ENCODE data around the gene OSMR. TPM values are rescaled to one million over a fixed set of nuclear protein-coding genes. Genes with fewer than 3 reads are reported as not detected.

The OSMR gene
- total RNA-seq, 1 experiment from 2014 or later, result 1.6 TPM

GRCh38 chr5:38968665-38969064 is 122.9 kb downstream of the OSMR start:
- Histone ChIP-seq H3K18ac (ENCODE audit: insufficient read length, low read depth, low read length) (no peak overlapping the region), H3K4me1 (ENCODE audit: insufficient read depth, low read length) (no peaks in the 10 kb centered on the region), H3K4ac (ENCODE audit: low read depth, low read length) (no peak overlapping the region), H3K79me2 (ENCODE audit: insufficient read depth, low read length) (no peaks in the 10 kb centered on the region), H4K91ac (ENCODE audit: insufficient read length, low read depth, low read length) (no peak overlapping the region), H4K8ac (replicated peaks; ENCODE audit: insufficient read length, low read depth, low read length) (no peak overlapping the region), H2AK5ac (ENCODE audit: insufficient read length, low read length) (no peak overlapping the region), H3K27me3 (ENCODE audit: insufficient read depth, low read length) (no peaks in the 10 kb centered on the region), H3K23me2 (ENCODE audit: insufficient read length, low read depth, low read length, poor library complexity, severe bottlenecking) (no peaks in the 10 kb centered on the region), H4K20me1 (ENCODE audit: control insufficient read depth, insufficient read depth, insufficient read length) (no peaks in the 10 kb centered on the region), H3K9ac (ENCODE audit: extremely low read depth, insufficient read length, low read length) (no peak overlapping the region), H3T11ph (ENCODE audit: low read length) (no peak overlapping the region), H2BK20ac (ENCODE audit: low read depth, low read length, poor library complexity, severe bottlenecking) (no peak overlapping the region), H3K9me3 (ENCODE audit: control insufficient read depth, low read depth, low read length) (no peaks in the 10 kb centered on the region), H3K4me2 (ENCODE audit: insufficient read depth, insufficient read length, low read length) (no peak overlapping the region), H3K56ac (ENCODE audit: insufficient read length, low read depth, low read length) (no peak overlapping the region), H3K79me1 (ENCODE audit: insufficient read depth, low read depth, low read length, poor library complexity, severe bottlenecking) (no peaks in the 10 kb centered on the region), H2BK5ac (ENCODE audit: insufficient read length, low read length) (no peak overlapping the region), H3K23ac (ENCODE audit: insufficient read length, low read depth, low read length) (no peak overlapping the region), H2BK12ac (ENCODE audit: insufficient read length, low read depth, low read length) (no peak overlapping the region), H2AFZ (ENCODE audit: low read length) (no peak overlapping the region), H3K27ac (ENCODE audit: insufficient read length, low read depth, low read length) (no peak overlapping the region), H4K5ac (ENCODE audit: insufficient read length, low read depth, low read length) (no peak overlapping the region), H2BK15ac (ENCODE audit: low read depth, low read length) (no peak overlapping the region), H2BK120ac (ENCODE audit: low read depth, low read length, poor library complexity, severe bottlenecking) (no peak overlapping the region), H3K14ac (ENCODE audit: insufficient read depth, low read length) (no peak overlapping the region)
- DNase-seq, result no peak
- no peak for TF ChIP-seq CTCF (conservative IDR thresholded peaks at IDR 0.05)
- no peak overlapping the region for H3K27ac Mint-ChIP-seq
- no peaks in the 10 kb centered on the region for H3K4me1 Mint-ChIP-seq
- H3K36me3 Mint-ChIP-seq (ENCODE audit: insufficient read depth in 1 of 3, low read depth in 3 of 3), result peaks cover 0 to 23% (median 10%) of the 10 kb centered on the region in 3 experiments; a peak in 5 of 7 replicates
- WGBS (ENCODE audit: extremely low coverage, insufficient read length, low lambda C conversion rate), result no CpG with 5 or more reads among the region's 5 CpGs
- H3K4me3 Mint-ChIP-seq, result no peak overlapping the region
- H3K27me3 Mint-ChIP-seq (ENCODE audit: low read depth), result no peaks in the 10 kb centered on the region
- H3K9me3 Mint-ChIP-seq, result no peaks in the 10 kb centered on the region

All from H9 (cell line).